Placental epithelial cell (primary cell): Measurements from ENCODE around the gene PARP6. TPM values are rescaled to one million over a fixed set of nuclear protein-coding genes. Genes with fewer than 3 reads are reported as not detected.

Experiments
- total RNA-seq: library from RNA; depleted of rRNA; stranded (reverse); fragments of >200 nt; gene quantifications from 2 replicates; pipeline ENCODE4 v1.2.3, GENCODE V29; 2012

The PARP6 gene
- 31.9 and 36.5 TPM in 2 replicates for total RNA-seq

GRCh38 chr15:72272213-72272996, at the start of gene PARP6:
Gene PARP6 (minus strand): TSS chr15:72272554. CDS start chr15:72267477, 5,077 bp downstream.

GRCh38 chr15:72319985-72320671, 47.8 kb upstream of the PARP6 start, which contains the start of gene CELF6:
Gene CELF6 (minus strand): TSS chr15:72320157. CDS start chr15:72319874, 283 bp downstream.

GRCh38 chr15:72231066-72231832, 41.1 kb downstream of the PARP6 start, which contains the start of gene PKM:
Gene PKM (minus strand): TSS chr15:72231190. CDS start chr15:72219097, 12,093 bp downstream.

GRCh38 chr15:72197460-72198355, 74.6 kb downstream of the PARP6 start, which contains the start of gene GRAMD2A:
Gene GRAMD2A (minus strand): TSS chr15:72197787.

Other genes starting within 250 kb of the PARP6 start
- gene MYO9A, start 154.4 kb downstream of the PARP6 start, total RNA-seq = 53.0 and 76.6 TPM in 2 replicates
- 1.6 and 3.5 TPM in 2 replicates for gene SENP8, start 154.2 kb downstream of the PARP6 start, total RNA-seq
- gene GRAMD2A, start 74.8 kb downstream of the PARP6 start, total RNA-seq = 86.4 and 116 TPM in 2 replicates
- 1,123 and 3,883 TPM in 2 replicates for gene PKM, start 41.4 kb downstream of the PARP6 start, total RNA-seq
- gene CELF6, start 47.6 kb upstream of the PARP6 start, total RNA-seq = 0.11 and 0.79 TPM in 2 replicates
- 57.3 and 91.1 TPM in 2 replicates for gene HEXA, start 103.5 kb upstream of the PARP6 start, total RNA-seq
- not detected in 2 replicates for gene TMEM202, start 125.8 kb upstream of the PARP6 start, total RNA-seq
- gene ARIH1, start 201.8 kb upstream of the PARP6 start, total RNA-seq = 28.0 and 38.9 TPM in 2 replicates